HCT116 (cell line): ENCODE data around the gene TAF3. TPM values are rescaled to one million over a fixed set of nuclear protein-coding genes. Genes with fewer than 3 reads are reported as not detected.

Experiments
- ATAC-seq: fragments of 200-7000 bp; cut with Tn5 transposase; 2 replicates; pipeline ENCODE4 v1.9.1; 2020; ENCODE audit warnings: mild to moderate bottlenecking, moderate library complexity
- BruUV-seq: library from RNA; stranded (reverse); fragments of 400-500 nt; replicated peaks from 2 replicates; lab custom pipeline; 2021; lab: Mats Ljungman, UMichigan
- CTCF ChIA-PET: fragments of 300-600 bp; sonication (Branson Sonifier 250); formaldehyde crosslinking; loops from one replicate; lab custom pipeline; 2021; ENCODE audit warnings: antibody characterized with exemption; lab: Charles Lee
- POLR2A ChIA-PET: fragments of 300-600, 350-600 bp; sonication (Branson Sonifier 250); formaldehyde crosslinking; loops from one replicate; lab custom pipeline; 2021; ENCODE audit warnings: antibody characterized with exemption; lab: Charles Lee
- RAD21 ChIA-PET, 2 experiments: fragments of 300-600 bp; sonication (Branson Sonifier 250); formaldehyde crosslinking; loops; one replicate each; lab custom pipeline; 2023; ENCODE audit warnings: low total read pairs in 2 of 2; ENCODE audit not compliant: uncharacterized antibody in 2 of 2, unreplicated experiment in 2 of 2, low non-redundant PET in 1 of 2; lab: Charles Lee
- DNase-seq: peaks from one replicate; pipeline ENCODE4 v3.0.0-alpha.2; 2010; ENCODE audit warnings: low read depth, low spot score
- H2AFZ ChIP-seq: fragments of 200-600 bp; shearing (Covaris generic), sonication (generic); 2 replicates; pipeline ENCODE4 v1.6.1; 2017; ENCODE audit warnings: low read depth, mixed run types, mixed read lengths, antibody characterized with exemption, low read length; ENCODE audit not compliant: poor library complexity, severe bottlenecking
- H3K27ac ChIP-seq: 2 replicates; pipeline ENCODE4 v1.5.1; 2012; ENCODE audit warnings: low read depth, low read length
- H3K27me3 ChIP-seq: fragments of 200-600 bp; sonication (generic); 2 replicates; pipeline ENCODE4 v1.6.1; 2016; ENCODE audit warnings: mixed run types, low read length, mixed read lengths; ENCODE audit not compliant: insufficient read depth
- H3K36me3 ChIP-seq, 2 experiments: fragments of 200-500 bp in 1 of 2; fragments of 200-600 bp in 1 of 2; sonication (Bioruptor generic) in 1 of 2; sonication (generic) in 1 of 2; 2 replicates each; pipeline versions ENCODE4 v1.5.1 to v1.6.1; 2014 to 2016; ENCODE audit warnings: low read length in 2 of 2, inconsistent platforms in 1 of 2, mixed read lengths in 1 of 2, mixed run types in 1 of 2; ENCODE audit not compliant: insufficient read depth in 2 of 2, control insufficient read depth in 1 of 2
- H3K4me1 ChIP-seq, 2 experiments: fragments of 200-600 bp in 1 of 2; sonication (generic) in 1 of 2; 2 replicates each; pipeline versions ENCODE4 v1.5.1 to v1.6.1; 2012 to 2017; ENCODE audit warnings: low read length in 2 of 2, inconsistent platforms in 1 of 2, mild to moderate bottlenecking in 1 of 2, mixed read lengths in 1 of 2, mixed run types in 1 of 2, moderate library complexity in 1 of 2; ENCODE audit not compliant: insufficient read depth in 2 of 2, control insufficient read depth in 1 of 2
- H3K4me2 ChIP-seq: fragments of 200-600 bp; sonication (generic); 2 replicates; pipeline ENCODE4 v1.6.1; 2017; ENCODE audit warnings: mixed run types, low read length, mixed read lengths
- H3K4me3 ChIP-seq, 2 experiments: fragments of 200-600 bp in 1 of 2; sonication (generic) in 1 of 2; replicated peaks in 1 of 2; 2 replicates each; pipeline ENCODE4 v1.5.1; 2011 to 2016; ENCODE audit warnings: low read length in 2 of 2, control low read depth in 1 of 2, low read depth in 1 of 2, mild to moderate bottlenecking in 1 of 2, mixed read lengths in 1 of 2, mixed run types in 1 of 2
- H3K79me2 ChIP-seq: fragments of 200-600 bp; sonication (generic); 2 replicates; pipeline ENCODE4 v1.6.1; 2017; ENCODE audit warnings: mild to moderate bottlenecking, mixed run types, low read length, moderate library complexity, mixed read lengths; ENCODE audit not compliant: insufficient read depth
- H3K9ac ChIP-seq: fragments of 200-600 bp; sonication (generic); 2 replicates; pipeline ENCODE4 v1.6.1; 2016; ENCODE audit warnings: low read length, mixed read lengths
- H3K9me2 ChIP-seq: fragments of 200-600 bp; sonication (generic), shearing (Covaris generic); 2 replicates; pipeline ENCODE4 v1.6.1; 2017; ENCODE audit warnings: mixed run types, mild to moderate bottlenecking, moderate library complexity; ENCODE audit not compliant: insufficient read depth
- H3K9me3 ChIP-seq, 2 experiments: fragments of 200-500 bp in 1 of 2; fragments of 200-600 bp in 1 of 2; sonication (Bioruptor generic) in 1 of 2; sonication (generic) in 1 of 2; 2 replicates each; pipeline ENCODE4 v1.6.1; 2014 to 2017; ENCODE audit warnings: low read length in 2 of 2, mixed read lengths in 2 of 2, inconsistent platforms in 1 of 2, low read depth in 1 of 2, mild to moderate bottlenecking in 1 of 2, mixed run types in 1 of 2, moderate library complexity in 1 of 2; ENCODE audit not compliant: control insufficient read depth in 1 of 2, insufficient read depth in 1 of 2
- H4K20me1 ChIP-seq: fragments of 200-600 bp; sonication (generic), shearing (Covaris generic); 2 replicates; pipeline ENCODE4 v1.6.1; 2017; ENCODE audit warnings: mixed run types, mild to moderate bottlenecking, moderate library complexity; ENCODE audit not compliant: insufficient read depth
- CEBPB ChIP-seq: IDR thresholded peaks from 2 replicates; pipeline ENCODE4 v1.6.1; 2012; ENCODE audit warnings: low read depth
- CTCF ChIP-seq, 3 experiments: fragments of 200-600 bp in 1 of 3; sonication (generic) in 1 of 3; IDR thresholded peaks in 2 of 3; conservative IDR thresholded peaks in 1 of 3; 2 replicates each; pipeline ENCODE4 v1.5.1; 2012 to 2017; ENCODE audit warnings: low read depth in 2 of 3, low read length in 2 of 3, antibody characterized with exemption in 1 of 3, borderline replicate concordance in 1 of 3, control low read depth in 1 of 3, mild to moderate bottlenecking in 1 of 3, mixed read lengths in 1 of 3, mixed run types in 1 of 3, moderate library complexity in 1 of 3; ENCODE audit not compliant: insufficient read depth in 1 of 3
- ELF1 ChIP-seq: IDR thresholded peaks from 2 replicates; pipeline ENCODE4 v1.6.1; 2012; ENCODE audit warnings: low read depth, borderline replicate concordance
- EZH2 ChIP-seq: fragments of 200-600 bp; sonication (generic); IDR thresholded peaks from 2 replicates; pipeline ENCODE4 v1.6.1; 2017; ENCODE audit warnings: antibody characterized with exemption, mixed run types
- EZH2phosphoT487 ChIP-seq: fragments of 200-600 bp; IDR thresholded peaks from 2 replicates; pipeline ENCODE4 v1.6.1; 2018; ENCODE audit warnings: antibody characterized with exemption, borderline replicate concordance
- FOSL1 ChIP-seq: IDR thresholded peaks from 2 replicates; pipeline ENCODE4 v1.6.1; 2012; ENCODE audit warnings: low read depth
- JUND ChIP-seq: IDR thresholded peaks from 2 replicates; pipeline ENCODE4 v1.6.1; 2012
- POLR2A ChIP-seq: IDR thresholded peaks from 2 replicates; pipeline ENCODE4 v1.7.0; 2011; ENCODE audit warnings: borderline replicate concordance; ENCODE audit not compliant: insufficient read depth, insufficient read length; ENCODE audit errors: extremely low read depth
- POLR2AphosphoS5 ChIP-seq: IDR thresholded peaks from 2 replicates; pipeline ENCODE4 v1.6.1; 2011; ENCODE audit warnings: mild to moderate bottlenecking, low read depth, low read length, moderate library complexity
- RAD21 ChIP-seq: IDR thresholded peaks from 2 replicates; pipeline ENCODE4 v1.6.1; 2012; ENCODE audit warnings: low read depth, mild to moderate bottlenecking
- SIN3A ChIP-seq: IDR thresholded peaks from 2 replicates; pipeline ENCODE4 v1.6.1; 2012; ENCODE audit warnings: low read depth
- SP1 ChIP-seq: IDR thresholded peaks from 2 replicates; pipeline ENCODE4 v1.6.1; 2012; ENCODE audit warnings: low read depth
- TCF7L2 ChIP-seq: IDR thresholded peaks from 2 replicates; pipeline ENCODE4 v1.7.0; 2011; ENCODE audit warnings: borderline replicate concordance, inconsistent platforms; ENCODE audit not compliant: insufficient read depth, insufficient read length; ENCODE audit errors: extremely low read depth
- YY1 ChIP-seq: IDR thresholded peaks from 2 replicates; pipeline ENCODE4 v1.6.1; 2011; ENCODE audit warnings: low read length, low read depth, moderate library complexity, mild to moderate bottlenecking; ENCODE audit not compliant: insufficient replicate concordance; ENCODE audit errors: extremely low read depth
- ZFX ChIP-seq: fragments of 450-650 bp; IDR thresholded peaks from 2 replicates; pipeline ENCODE4 v1.6.1; 2017
- ZNF274 ChIP-seq: fragments of 200-500 bp; sonication (Bioruptor generic); IDR thresholded peaks from 2 replicates; pipeline ENCODE4 v1.6.1; 2014; ENCODE audit warnings: mild to moderate bottlenecking, low read depth, low read length, inconsistent platforms
- intact Hi-C: fragments of 100-400 bp; cut with micrococcal nuclease; formaldehyde crosslinking; loops from 2 replicates; pipeline ENCODE4 v1.10.0; 2022
- total RNA-seq: library from RNA; stranded (reverse); gene quantifications from one replicate; pipeline ENCODE4 v1.2.1, GENCODE V29; 2021; ENCODE audit not compliant: unreplicated experiment
- TF ChIP-seq, protein P1 (sequence below): IDR thresholded peaks from 2 replicates; pipeline ENCODE4 v1.6.1; 2012

TAF3 gene
- total RNA-seq, 1 experiment from 2014 or later: 8.0 TPM

GRCh38 chr10:7892146-7892545, 73.8 kb downstream of the TAF3 start:
- no peak overlapping the region for H3K4me3 ChIP-seq
- intact Hi-C loops: no loop called here
- RAD21 ChIA-PET: no interaction called here
- ATAC-seq (no peak), DNase-seq (no peak)
- no peak overlapping the region for H2AFZ ChIP-seq
- H3K79me2 ChIP-seq: no peaks in the 10 kb centered on the region
- POLR2A ChIA-PET: no interaction called here
- no peaks in the 10 kb centered on the region for H3K9me3 ChIP-seq
- no peaks in the 10 kb centered on the region for H3K36me3 ChIP-seq
- H3K9ac ChIP-seq: no peak overlapping the region
- H3K4me2 ChIP-seq: no peak overlapping the region
- CTCF ChIA-PET: no interaction called here
- no peak overlapping the region for H3K27ac ChIP-seq
- no peaks in the 10 kb centered on the region for H3K4me1 ChIP-seq
- no peaks in the 10 kb centered on the region for H4K20me1 ChIP-seq
- H3K27me3 ChIP-seq: no peaks in the 10 kb centered on the region
- no peak for TF ChIP-seq EZH2phosphoT487
- TF ChIP-seq JUND: no peak
- TF ChIP-seq FOSL1: no peak
- TF ChIP-seq CTCF (IDR thresholded peaks at IDR 0.05 in 2 of 3, conservative IDR thresholded peaks at IDR 0.05 in 1 of 3; ENCODE audit: borderline replicate concordance in 1 of 3, insufficient read depth in 1 of 3, low read depth in 2 of 3, low read length in 2 of 3): no peak
- TF ChIP-seq, protein P1, sequence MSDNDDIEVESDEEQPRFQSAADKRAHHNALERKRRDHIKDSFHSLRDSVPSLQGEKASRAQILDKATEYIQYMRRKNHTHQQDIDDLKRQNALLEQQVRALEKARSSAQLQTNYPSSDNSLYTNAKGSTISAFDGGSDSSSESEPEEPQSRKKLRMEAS: no peak
- no peak for TF ChIP-seq POLR2A
- no peak for TF ChIP-seq ELF1
- TF ChIP-seq ZFX: no peak
- TF ChIP-seq POLR2AphosphoS5: no peak
- no peak for TF ChIP-seq SIN3A
- TF ChIP-seq EZH2: no peak
- no peak for TF ChIP-seq SP1
- TF ChIP-seq TCF7L2: no peak
- TF ChIP-seq CEBPB: no peak
- no peak for TF ChIP-seq RAD21
- no peak for TF ChIP-seq ZNF274
- TF ChIP-seq YY1: no peak
- H3K9me2 ChIP-seq: no peaks in the 10 kb centered on the region
- no TSS peak for BruUV-seq
